ENCODE measurements around the gene ARAP3.

ARAP3 gene

DNA sequence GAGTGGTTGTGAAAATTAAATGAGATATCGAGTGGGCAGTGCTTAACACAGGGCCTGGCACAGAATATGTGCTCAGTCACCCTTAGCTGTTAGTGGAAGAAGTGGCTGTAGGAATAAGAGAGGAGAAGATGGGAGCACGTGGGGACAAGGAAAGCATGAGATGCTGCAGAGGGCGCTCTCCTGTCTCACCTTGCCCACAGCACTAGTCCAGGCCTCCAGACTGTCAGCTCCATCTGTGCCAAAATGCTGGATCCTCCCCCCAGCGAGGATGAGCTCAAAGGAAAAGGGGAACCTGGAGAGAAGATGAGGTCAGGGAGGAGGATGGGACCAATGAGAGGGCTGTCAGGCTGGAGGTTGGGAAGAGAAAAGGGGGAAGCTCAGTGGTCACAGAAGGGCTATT lies 12.5 kb downstream of the ARAP3 start:
- DNase-seq: peak; percentile 27

DNA sequence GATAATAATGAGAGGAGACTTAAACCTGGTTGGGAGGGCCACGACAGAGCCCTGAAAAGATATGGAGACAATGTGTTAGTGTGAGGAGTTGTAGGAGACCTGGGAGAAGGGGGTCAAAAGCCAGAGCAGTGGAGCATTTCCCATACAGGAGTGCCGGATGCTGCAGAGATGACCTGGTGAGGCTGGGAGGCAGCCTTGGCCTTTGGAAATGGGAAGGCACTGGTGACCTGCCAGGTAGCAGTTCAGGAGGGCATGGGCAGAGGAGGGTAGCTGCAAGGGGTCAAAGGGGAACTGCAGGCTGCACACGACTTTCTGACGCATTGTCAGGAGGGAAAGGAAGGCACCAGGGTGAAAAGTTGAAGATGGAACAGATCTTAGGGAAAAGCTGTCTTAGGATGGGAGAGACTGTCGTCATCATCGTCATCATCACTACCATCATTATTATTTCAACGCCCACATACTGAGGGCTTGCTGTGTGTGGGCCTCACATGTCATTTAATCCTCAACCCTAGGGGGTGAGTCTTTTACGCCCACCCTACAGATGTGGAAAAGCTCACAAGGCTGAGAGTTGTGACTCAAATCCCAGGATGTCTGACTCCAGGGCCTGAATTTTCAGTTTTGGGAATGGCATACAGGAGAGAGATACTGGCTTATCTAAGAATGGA lies 13.3 kb downstream of the ARAP3 start:
- DNase-seq: peak; percentile 30

DNA sequence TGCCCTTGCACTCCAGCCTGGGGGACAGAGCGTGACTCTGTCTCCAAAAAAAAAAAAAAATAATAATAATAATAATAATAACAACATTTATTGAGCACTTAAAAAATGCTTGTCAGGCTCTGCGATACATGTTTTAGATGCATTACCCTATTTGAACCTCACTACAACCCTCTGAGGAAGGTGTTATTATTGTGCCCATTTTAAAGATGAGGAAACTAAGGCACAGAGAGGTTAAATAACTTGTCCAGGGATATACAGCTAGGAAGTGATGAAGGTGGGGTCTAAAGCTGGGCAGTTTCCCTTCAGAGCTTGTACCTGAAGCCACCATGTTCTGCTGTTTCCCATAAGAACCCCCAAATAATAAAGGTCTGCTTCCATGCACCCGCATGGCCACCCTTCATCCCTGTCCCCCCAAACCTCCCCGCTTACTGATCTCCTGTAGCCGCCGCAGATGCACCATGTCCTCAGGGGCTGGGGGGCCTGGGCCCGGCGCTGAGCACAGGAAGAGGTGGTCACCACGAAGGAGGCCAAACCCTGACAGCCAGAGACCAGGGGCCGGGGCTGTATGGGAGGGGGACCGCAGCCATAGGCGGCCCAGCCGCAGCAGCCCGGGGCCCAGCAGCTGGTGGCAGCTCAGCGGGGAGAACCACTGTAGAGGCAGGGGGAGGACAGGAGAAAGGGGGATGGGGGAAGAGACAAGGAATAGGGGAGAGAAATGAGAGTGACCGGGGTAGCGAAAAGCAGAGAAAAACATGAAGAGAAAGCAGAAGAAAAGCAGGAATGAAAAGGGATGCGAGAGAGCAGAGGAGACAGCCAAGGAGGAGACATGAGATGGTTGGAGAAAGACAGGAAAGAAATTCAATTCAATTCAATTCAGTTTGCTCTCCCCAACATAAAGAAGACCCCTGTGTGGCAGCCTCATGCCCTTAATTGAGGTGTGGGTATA lies 15.8 kb downstream of the ARAP3 start:
- no peak for DNase-seq

GRCh38 chr5:141664733-141665461 lies 17.1 kb downstream of the ARAP3 start:
- peak; percentile 85 for DNase-seq

DNA sequence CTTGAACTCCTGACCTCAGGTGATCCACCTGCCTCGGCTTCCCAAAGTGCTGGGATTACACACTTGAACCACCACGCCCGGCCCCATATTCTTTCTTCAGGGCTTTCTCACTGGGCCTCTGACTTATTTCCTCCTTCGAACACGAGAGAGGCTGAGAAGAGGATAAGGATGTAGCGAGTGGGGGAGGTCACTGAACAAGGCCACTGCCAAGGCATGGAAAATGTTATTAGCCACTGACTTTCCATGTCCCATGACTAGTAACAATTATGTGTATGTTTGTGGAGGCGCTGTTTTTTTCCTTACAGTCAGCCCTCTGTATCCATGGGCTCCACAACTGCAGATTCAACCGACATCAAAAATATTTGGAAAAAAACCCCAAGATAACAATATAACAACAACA lies 18.5 kb downstream of the ARAP3 start:
- no peak for DNase-seq

- DNase-seq: no peak
Measured at GRCh38 chr5:141662028-141662427, 20.0 kb downstream of the ARAP3 start.

DNA sequence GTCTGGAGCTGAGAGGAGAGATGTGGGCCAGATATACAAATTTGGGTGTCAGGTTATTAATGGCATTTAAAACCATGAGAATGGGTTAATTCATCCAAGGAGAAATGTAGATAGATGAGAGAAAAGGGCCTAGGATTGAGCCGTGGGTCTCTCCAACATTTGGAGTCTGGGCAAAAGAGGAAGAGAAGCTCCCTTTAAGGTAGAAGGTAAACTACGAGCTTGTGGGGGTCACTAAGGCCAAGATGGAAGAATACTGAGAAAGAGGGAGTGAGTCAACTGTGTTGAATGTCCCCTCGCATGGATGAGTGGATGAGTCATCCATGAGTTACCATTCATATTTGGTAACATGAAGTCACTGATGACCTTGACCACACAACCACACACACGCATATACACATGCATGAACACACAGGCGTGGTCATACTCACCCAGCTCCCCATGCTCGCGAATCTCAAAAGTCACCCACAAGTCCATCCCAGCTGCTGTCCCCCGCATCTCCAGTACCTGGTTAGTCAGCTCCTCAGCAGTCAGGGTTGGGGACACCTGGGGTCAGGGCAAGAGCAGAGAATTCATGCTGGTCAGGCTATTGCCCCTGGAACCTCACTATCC lies 24.0 kb downstream of the ARAP3 start:
- DNase-seq: peak; percentile 53

- DNase-seq: no peak
Measured at GRCh38 chr5:141657404-141657803, 24.6 kb downstream of the ARAP3 start.

GRCh38 chr5:141656396-141656795 lies 25.6 kb downstream of the ARAP3 start:
- no peak for DNase-seq

DNA sequence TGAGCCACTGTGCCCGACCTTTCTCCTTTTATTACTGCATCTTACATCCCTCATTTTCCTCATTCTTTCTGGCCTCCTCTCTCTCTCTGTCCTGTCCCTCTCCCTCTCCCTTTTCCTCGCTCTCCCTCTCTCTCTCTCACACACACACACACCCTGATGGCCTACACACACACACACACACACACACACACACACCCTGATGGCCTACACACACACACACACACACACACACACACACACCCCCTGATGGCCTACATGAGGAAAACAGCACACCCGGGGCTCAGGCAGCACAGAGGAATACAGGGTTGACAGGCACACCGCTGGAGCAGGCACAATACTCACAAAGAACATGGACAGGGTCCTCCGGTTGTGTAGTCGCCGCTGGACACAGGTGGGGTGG lies 27.0 kb downstream of the ARAP3 start:
- no peak for DNase-seq

DNA sequence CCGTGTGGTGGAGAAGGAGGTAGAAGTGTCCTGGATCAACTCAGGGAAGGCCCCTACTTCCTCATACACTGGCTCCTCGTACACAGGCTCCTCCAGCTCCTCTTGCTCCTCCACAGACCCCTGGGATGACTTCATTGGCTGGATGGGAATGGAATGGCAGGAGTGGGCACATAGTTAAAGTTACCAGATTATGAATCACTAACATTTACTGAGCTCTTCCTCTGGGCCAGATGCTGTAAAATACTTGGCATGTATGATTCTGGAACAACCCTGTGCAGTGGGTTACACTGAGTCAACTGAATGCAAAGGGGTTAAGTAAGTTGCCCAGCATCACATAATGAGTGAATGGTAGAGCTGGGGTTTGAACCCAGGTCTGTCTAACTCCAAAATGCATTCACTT lies 27.7 kb downstream of the ARAP3 start:
- no peak for DNase-seq

DNA sequence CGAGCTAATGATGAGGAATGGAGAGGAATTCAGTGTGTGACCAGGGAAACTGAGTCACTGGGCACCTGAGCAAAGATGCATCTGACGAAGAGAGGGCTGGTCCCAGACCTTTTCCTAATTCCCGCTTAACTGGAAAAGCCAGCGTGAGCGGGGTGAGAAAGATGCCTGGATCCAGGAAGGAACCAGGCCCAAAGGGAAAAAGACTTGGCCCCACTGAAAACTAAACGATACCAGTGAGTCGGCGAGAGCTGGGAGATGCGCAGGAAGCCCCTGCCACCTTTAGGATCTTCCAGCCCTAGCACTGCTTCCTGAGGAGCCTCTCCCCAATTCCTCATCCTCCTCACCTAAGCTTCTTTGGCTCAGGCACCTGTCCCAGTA lies 30.3 kb downstream of the ARAP3 start:
- DNase-seq: no peak

DNA sequence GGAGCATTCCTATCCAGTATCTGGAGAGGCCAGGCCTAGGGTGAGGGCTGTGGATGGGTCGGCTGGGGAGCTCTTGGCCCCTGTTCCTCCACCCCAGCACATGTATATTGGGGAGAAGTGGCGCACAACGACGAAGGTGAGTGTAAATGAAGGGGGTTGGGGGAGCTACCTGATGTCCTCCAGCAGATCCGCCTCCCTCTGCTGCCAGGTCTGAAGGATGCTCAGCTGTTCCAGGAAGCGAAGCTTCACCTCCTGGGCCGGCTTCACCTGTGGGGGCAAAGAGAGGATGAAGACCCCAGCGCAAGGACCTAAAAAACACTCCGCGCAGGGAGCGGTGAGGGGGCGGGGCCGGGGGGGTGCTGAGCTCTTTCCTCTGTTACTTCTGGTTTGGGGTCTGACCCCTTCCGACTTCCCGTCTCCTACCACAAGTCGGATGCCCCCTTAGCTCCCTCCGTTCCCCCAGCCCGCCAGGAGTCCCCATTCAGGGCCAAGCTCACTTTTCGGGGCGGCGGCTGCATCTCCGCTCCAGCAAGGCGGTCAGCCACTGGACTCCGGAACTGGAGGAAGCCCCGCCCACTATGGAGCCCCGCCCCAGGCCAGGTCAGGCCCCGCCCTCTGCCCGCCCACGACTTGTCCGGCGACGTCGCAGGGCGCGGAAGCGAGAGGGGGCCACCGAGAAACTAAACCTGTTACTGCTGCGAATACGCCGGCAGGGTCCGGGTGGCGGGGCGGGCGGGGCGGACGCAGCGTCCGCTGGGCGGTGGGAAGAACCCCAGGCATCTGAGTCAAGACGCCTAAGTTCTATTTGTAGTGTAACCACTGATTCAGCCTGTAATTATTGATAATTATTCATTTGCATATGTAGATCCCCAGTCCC lies 30.9 kb downstream of the ARAP3 start, which contains the start of gene FCHSD1:
FCHSD1 (minus strand) TSS at position 568 of the 877 bp plus-strand sequence; CDS start at position 518, 50 bp downstream.
- peak; percentile 93 for DNase-seq

GRCh38 chr5:141649972-141650371 lies 32.1 kb downstream of the ARAP3 start:
- DNase-seq: no peak

DNA sequence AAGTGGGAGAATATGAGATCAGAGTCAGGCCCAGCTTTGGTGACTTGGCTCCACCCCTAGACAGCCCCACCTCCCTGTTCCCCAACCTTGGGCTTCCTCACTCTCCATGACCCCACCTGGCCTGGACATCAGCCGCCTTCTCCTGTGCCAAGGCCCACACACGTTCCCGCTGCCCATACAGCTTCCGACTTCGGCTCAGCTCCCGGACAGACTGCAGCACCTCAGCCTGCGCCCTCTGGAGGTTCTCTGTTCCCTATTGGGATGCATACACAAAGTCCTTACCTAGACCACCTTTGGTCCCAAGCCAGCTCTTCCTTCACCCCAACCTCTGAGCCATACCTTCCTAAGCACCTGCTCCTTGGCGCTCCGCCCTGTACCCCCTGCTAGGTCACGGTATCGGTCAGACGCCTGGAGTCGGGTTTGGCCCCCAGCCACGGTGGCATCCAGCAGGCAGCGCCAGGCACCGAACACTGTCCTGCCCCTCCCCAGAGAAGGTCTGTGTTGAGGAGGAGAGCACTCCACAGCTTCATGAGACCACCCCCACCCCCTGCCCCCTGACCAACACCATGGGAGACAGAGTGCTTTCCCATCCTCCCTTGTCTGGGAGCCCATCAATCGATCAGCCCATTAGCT lies 32.9 kb downstream of the ARAP3 start:
- DNase-seq: no peak

DNA sequence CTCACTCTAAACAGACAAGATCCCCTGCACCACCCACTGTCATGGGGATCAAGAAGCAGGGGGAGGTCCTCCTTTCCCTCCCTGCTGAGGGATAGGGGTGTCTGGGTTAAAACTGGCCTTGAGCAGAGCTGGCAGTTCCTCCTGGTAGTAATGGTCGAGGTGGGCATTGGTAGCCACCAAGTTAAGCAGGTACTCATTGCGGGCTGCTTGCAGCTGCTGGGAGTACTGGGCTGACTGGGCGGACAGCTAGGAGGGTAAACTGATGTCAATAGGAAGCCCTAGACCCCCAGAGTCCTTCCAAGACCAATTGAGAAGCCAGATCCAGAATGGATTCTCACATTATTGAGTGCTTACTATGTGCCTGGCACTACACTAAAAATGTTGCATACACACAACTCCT lies 34.2 kb downstream of the ARAP3 start:
- no peak for DNase-seq

DNA sequence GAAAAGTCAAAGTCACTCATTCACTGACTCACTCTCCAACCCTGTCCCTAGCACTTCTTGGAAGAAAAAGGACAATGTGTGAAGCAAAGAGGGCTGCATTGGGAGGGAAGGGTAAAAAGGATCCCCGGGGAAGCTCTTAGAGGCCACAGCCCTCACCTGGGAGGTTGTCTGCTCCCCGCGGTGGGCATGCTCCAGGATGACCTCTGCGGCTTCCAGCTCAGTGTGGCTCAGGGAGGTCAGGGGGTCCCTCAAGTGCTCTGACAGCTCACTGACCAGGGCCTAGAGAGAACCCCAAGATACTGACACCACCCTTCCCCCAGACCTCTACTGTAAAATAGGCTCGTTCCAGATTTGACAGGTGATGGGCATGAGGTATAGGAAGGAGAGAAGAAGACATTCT lies 34.8 kb downstream of the ARAP3 start:
- no peak for DNase-seq

DNA sequence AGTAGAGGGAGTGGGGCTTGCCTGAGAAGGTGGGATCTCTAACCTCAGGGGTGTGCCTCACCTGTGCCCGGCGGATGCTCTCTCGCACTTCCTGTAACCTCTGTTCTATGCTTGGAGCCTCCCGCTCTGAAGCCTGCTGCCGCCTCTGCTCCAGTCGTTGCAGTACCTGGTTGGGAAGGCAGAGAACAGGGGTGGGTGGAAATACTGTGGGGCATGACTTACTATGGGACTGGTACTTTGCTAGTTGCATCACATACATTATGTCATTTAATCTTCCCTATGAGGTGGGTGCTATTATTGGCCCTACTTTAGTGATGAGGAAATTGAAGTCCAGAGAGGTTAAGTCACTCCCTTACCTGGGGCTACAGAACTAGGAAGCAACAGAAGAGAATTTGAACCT lies 36.0 kb downstream of the ARAP3 start:
- DNase-seq: no peak

DNA sequence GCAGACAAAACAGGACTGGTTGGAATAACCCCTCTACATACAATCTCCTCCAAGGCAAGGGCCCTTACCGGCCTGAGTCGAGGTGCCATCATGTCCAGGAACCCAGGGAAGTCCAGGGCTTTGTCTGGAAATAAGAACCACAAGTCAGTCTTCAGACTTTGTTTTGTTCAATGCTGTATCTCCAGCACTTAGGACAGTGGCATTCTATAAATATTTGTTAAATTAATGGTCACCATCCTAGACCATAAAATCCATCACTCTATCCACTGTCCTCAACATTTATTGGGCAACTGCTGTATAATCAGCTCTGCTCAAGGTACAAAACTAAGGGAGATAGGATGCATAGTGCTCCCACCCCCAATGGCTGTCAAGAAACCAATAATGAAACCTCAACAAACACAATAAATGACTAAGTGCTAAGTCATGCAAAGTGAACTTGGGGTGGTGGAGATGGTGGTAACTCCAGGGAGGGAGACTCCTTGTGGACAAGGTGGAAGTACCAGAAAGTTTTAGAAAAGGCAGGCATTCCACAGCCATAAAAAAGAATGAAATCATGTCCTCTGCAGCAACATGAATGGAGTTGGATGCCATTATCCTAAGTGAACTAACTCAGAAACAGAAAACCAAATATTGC lies 40.3 kb downstream of the ARAP3 start:
- peak; percentile 58 for DNase-seq

- DNase-seq: no peak
Measured at GRCh38 chr5:141640698-141641097, 41.3 kb downstream of the ARAP3 start.

DNA sequence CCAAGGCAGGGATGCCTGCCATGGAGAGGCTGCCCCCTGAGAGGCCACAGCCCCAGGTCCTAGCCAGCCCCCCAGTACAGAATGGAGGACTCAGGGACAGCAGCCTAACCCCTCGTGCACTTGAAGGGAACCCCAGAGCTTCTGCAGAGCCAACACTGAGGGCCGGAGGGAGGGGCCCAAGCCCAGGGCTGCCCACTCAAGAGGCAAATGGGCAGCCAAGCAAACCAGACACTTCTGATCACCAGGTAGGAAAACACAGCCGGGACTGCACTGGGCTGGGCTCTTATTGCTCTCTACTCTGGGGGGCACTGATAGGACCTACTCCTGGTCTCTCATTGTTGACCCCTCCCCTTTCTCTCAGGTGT lies 42.0 kb downstream of the ARAP3 start:
- no peak for DNase-seq

Data from suppressor macrophage treated with lipopolysaccharide for 4 hours (primary cell).